Sciatic nerve (tissue), 2 donors: ENCODE measurements around the gene SYT14. TPM values are rescaled to one million over a fixed set of nuclear protein-coding genes. Genes with fewer than 3 reads are reported as not detected.
"Not testable (repeated sequence)": the region's sequence is repeated elsewhere in the genome, so short reads cannot be mapped to it uniquely, and the experiment has no call there.

ENCODE experiments used
- ATAC-seq: fragments of 200-7000 bp; cut with Tn5 transposase; one replicate; pipeline ENCODE4 v1.9.1; 2020; ENCODE audit warnings: mild to moderate bottlenecking, moderate library complexity
- DNase-seq: peaks from one replicate; pipeline ENCODE4 v3.0.0-alpha.2; 2020; ENCODE audit warnings: low spot score
- intact Hi-C: fragments of 100-400 bp; cut with DNase I; formaldehyde crosslinking; loops from one replicate; pipeline ENCODE4 v1.14.2; 2022
- total RNA-seq: library from RNA; stranded (reverse); fragmentation: NEBNext Ultra II Directional; extraction: Animal tissue kit (Norgen Biotek cat#: 25700); gene quantifications from one replicate; pipeline ENCODE4 v1.2.1, GENCODE V29; 2021
- donor health status: DM: no; HTN: no; CAD: no.
- donor health status: DM: no; HTN: no; CAD: no.

Gene SYT14
- total RNA-seq, 1 donor from 2014 or later: 3.8 TPM

- DNase-seq: no peak
- intact Hi-C loops: no loop called here
- ATAC-seq: no peak
Observed at GRCh38 chr1:209929751-209930150, 8.3 kb upstream of the SYT14 start.

- ATAC-seq: no peak
- DNase-seq: no peak
- intact Hi-C loops: no loop called here
Observed at GRCh38 chr1:209931141-209931540, 6.9 kb upstream of the SYT14 start.

GRCh38 chr1:209936125-209936524 is 1.9 kb upstream of the SYT14 start:
- DNase-seq (no peak), ATAC-seq (no peak)
- intact Hi-C loops: no loop called here

GRCh38 chr1:209945377-209945776 is 7.4 kb downstream of the SYT14 start:
- no peak for ATAC-seq
- no peak for DNase-seq
- intact Hi-C loops: no loop called here

GRCh38 chr1:209948155-209948554 is 10.1 kb downstream of the SYT14 start:
- ATAC-seq (no peak), DNase-seq (no peak)
- intact Hi-C loops: no loop called here

GRCh38 chr1:209956116-209956515 is 18.1 kb downstream of the SYT14 start:
- no peak for ATAC-seq
- intact Hi-C loops: no loop called here
- no peak for DNase-seq

- no peak for DNase-seq
- intact Hi-C loops: no loop called here
- ATAC-seq: no peak
Observed at GRCh38 chr1:209959623-209960022, 21.6 kb downstream of the SYT14 start.

GRCh38 chr1:209960926-209961325 is 22.9 kb downstream of the SYT14 start:
- ATAC-seq (no peak), DNase-seq (no peak)
- intact Hi-C loops: no loop called here

- DNase-seq (no peak), ATAC-seq (no peak)
- intact Hi-C loops: no loop called here
Observed at GRCh38 chr1:209962388-209962787, 24.4 kb downstream of the SYT14 start.

GRCh38 chr1:209962856-209963255 is 24.8 kb downstream of the SYT14 start:
- no peak for ATAC-seq
- intact Hi-C loops: no loop called here
- DNase-seq: no peak

GRCh38 chr1:209965996-209966395 is 28.0 kb downstream of the SYT14 start:
- ATAC-seq: no peak
- no peak for DNase-seq
- intact Hi-C loops: no loop called here

GRCh38 chr1:209978721-209979120 is 40.7 kb downstream of the SYT14 start:
- intact Hi-C loops, ATAC-seq, DNase-seq: not testable (repeated sequence)

- intact Hi-C loops: no loop called here
Observed at GRCh38 chr1:209983953-209984352, 45.9 kb downstream of the SYT14 start.

GRCh38 chr1:209985002-209985401 is 47.0 kb downstream of the SYT14 start:
- no peak for DNase-seq
- no peak for ATAC-seq
- intact Hi-C loops: no loop called here

More at GRCh38 chr1:209983953-209984352, 45.9 kb downstream of the SYT14 start:
- no peak for DNase-seq
- no peak for ATAC-seq

GRCh38 chr1:209988706-209989105 is 50.7 kb downstream of the SYT14 start:
- intact Hi-C loops: no loop called here
- ATAC-seq: no peak
- no peak for DNase-seq

- DNase-seq (no peak), ATAC-seq (no peak)
- intact Hi-C loops: no loop called here
Observed at GRCh38 chr1:209989525-209989924, 51.5 kb downstream of the SYT14 start.

- intact Hi-C loops: no loop called here
- DNase-seq: no peak
- ATAC-seq: no peak
Observed at GRCh38 chr1:209993061-209993830, 55.2 kb downstream of the SYT14 start.

GRCh38 chr1:209996348-209996747 is 58.3 kb downstream of the SYT14 start:
- ATAC-seq (no peak), DNase-seq (no peak)
- intact Hi-C loops: no loop called here

- intact Hi-C loops: no loop called here
- ATAC-seq (no peak), DNase-seq (no peak)
Observed at GRCh38 chr1:209999005-209999404, 61.0 kb downstream of the SYT14 start.

- intact Hi-C loops: no loop called here
- ATAC-seq: no peak
- DNase-seq: no peak
Observed at GRCh38 chr1:210001751-210002150, 63.7 kb downstream of the SYT14 start.

GRCh38 chr1:210003501-210003900 is 65.5 kb downstream of the SYT14 start:
- intact Hi-C loops: no loop called here
- DNase-seq: no peak
- no peak for ATAC-seq
